ENCODE data around the gene FAM107B.
A peak's percentile ranks its signal among the peaks of the same experiment; 100 is the strongest.
"Not testable (repeated sequence)": the region's sequence is repeated elsewhere in the genome, so short reads cannot be mapped to it uniquely, and the experiment has no call there.

Gene FAM107B

GRCh38 chr10:14664345-14664744, 110.4 kb downstream of the FAM107B start:
- DNase-seq (ENCODE audit: low read depth), result no peak

DNA sequence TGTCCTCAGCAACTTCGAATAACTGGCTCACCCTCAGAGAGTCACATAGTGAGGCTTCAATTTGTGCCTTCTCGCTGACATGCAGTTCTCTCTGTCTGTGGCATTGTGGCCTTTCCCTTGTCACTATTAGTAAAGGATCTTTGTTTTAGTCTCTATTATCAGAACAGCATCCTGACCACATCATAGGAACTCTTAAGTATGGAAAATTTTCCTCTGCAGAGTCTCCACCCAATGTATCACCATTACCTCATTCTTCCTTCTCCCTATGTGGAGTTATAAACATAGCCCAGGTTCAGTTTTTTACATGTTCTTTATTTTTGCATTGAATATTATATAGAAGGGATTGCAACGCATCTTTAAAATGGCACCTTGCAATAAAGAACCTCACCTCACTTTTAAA, 112.9 kb downstream of the FAM107B start:
- no peak for DNase-seq (ENCODE audit: low read depth)

DNA sequence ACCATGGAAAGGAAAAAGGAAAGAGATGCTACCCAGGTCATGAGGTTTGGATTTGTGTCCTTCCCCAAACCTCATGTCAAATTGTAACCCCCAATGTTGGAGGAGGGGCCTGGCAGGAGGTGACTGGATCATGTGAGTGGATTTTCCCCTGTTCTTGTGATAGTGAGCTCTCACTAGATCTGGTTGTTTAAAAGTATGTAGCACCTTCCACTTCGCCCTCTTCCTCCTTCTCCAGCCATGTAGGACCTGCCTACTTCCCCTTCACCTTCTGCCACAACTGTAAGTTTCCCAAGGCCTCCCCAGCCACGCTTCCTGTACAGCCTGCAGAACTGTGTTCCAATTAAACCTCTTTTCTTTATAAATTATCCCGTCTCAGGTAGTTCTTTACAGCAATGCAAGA, 113.9 kb downstream of the FAM107B start:
- DNase-seq (ENCODE audit: low read depth), result no peak

DNA sequence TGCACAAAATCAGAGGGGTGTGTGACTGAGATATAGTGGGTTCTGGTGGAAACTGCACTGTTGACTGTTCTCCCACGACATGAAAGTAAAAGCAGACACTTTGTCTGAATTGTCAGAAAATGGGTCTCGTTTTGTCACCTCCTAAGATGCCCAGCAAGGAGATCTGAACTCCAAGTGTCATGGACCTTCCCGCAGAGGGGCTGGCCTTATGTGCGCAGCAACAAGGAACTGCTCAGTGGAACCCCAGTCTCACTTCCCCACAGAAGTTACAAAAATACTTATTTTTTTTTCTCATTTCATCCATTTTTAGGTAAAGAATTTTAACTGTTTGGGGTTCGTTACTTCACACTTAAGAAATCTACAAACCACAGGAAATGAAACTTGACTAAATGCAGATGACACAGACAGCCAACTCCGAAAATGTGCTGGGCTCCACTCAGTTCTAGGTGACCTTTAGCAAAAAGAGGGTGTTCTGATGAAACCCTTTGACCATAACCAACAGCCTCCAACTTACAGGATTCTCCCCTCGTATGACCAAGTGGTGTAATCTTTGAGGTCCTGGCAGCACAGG, 115.0 kb downstream of the FAM107B start:
- peak; percentile 22 for DNase-seq (ENCODE audit: low read depth)

GRCh38 chr10:14659137-14659536, 115.6 kb downstream of the FAM107B start:
- not testable (repeated sequence) for DNase-seq (ENCODE audit: low read depth)

GRCh38 chr10:14658331-14659127, 116.2 kb downstream of the FAM107B start:
- DNase-seq (ENCODE audit: low read depth), result no peak

DNA sequence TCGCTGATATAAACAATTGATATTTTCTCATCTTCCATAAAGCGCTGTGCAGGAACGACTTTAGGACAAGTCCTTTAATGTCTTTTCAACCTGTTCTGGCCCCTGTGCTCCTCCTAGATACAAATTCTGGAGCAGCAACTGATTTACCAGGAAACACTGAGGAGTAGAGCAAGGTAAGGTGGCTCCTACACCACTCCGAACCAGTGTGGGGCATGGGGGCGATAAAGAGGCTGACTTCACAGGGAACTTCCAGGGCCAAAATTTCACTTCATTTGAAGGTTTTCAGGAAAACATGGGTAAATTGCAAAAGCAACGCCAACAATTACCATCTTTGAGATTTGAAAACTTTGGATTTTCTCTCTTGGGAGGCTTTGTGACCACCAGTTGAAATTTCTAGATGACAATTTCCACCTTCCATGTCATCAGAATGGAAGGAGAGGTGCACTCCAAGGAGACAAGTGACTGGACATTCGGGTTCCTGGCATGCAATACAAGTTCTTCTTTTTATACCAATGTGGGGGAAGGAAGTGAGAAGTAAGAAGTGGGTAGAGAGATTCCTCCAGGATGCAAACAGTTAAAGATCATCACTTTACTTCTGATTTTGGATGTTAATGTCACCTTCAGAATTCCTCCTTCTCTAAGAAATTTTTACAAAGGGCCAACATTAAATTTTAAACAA, 118.5 kb downstream of the FAM107B start:
- no peak for DNase-seq (ENCODE audit: low read depth)

GRCh38 chr10:14654821-14655382, 119.8 kb downstream of the FAM107B start:
- no peak for DNase-seq (ENCODE audit: low read depth)

GRCh38 chr10:14653271-14654161, 121.2 kb downstream of the FAM107B start:
- DNase-seq (ENCODE audit: low read depth), result no peak

GRCh38 chr10:14652816-14653215, 121.9 kb downstream of the FAM107B start:
- no peak for DNase-seq (ENCODE audit: low read depth)

GRCh38 chr10:14652067-14652466, 122.6 kb downstream of the FAM107B start:
- DNase-seq (ENCODE audit: low read depth), result no peak

DNA sequence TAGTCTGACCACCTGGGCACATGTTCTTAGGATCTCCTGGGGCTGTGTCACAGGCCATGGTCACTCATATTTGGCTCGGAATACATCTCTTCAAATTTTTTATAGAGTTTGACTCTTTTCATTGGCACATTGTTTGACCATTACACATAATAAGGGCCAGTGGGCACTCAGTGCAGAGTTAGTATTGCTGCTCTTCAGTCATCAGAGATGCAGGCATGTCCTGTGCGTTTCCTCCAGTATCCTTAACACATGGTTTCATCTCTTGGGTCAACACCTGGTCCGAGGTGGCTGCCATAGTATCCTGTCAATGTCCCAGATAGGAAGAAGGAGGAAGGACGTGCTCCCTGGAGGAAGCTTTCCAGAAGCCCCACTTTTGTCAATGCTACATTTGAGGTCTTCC, 125.0 kb downstream of the FAM107B start:
- DNase-seq (ENCODE audit: low read depth), result no peak

- no peak for DNase-seq (ENCODE audit: low read depth)
Measured at GRCh38 chr10:14648946-14649345, 125.8 kb downstream of the FAM107B start.

DNA sequence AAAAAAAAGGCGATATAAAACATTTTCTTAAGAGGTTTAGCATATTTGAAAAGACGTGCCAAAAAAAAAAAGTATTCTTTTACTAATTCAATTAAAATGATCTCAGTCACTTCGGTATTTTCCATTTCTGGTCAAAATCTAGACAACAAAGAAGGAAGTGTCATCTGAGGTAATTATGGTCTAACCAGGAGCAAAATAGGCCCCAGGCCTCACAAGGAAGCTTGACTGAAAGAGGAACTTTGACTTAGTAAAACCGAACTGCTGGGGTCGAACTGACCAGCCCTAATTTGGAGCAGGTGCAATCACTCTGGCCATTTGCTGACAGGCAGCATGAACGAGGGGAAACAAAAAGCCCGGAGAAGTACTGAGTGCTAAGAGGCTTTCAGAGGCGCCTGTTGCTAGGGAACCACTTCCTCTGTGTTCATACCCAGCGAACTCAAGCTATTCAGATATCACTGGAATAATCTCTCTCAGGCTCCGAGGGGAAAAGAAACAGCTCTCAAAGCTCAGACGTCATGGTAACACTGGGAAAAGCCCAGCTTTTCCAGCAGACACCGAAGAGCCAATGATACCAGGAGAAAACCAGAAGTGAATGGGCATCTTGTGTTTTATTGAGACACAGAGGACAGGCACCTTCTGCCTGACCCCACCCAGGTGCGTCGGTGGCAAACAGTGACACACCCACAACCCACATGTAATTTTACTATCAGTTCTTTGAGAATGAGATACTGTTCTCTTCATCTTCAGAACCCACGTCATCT, 126.5 kb downstream of the FAM107B start:
- DNase-seq (ENCODE audit: low read depth), result peak; percentile 36

DNA sequence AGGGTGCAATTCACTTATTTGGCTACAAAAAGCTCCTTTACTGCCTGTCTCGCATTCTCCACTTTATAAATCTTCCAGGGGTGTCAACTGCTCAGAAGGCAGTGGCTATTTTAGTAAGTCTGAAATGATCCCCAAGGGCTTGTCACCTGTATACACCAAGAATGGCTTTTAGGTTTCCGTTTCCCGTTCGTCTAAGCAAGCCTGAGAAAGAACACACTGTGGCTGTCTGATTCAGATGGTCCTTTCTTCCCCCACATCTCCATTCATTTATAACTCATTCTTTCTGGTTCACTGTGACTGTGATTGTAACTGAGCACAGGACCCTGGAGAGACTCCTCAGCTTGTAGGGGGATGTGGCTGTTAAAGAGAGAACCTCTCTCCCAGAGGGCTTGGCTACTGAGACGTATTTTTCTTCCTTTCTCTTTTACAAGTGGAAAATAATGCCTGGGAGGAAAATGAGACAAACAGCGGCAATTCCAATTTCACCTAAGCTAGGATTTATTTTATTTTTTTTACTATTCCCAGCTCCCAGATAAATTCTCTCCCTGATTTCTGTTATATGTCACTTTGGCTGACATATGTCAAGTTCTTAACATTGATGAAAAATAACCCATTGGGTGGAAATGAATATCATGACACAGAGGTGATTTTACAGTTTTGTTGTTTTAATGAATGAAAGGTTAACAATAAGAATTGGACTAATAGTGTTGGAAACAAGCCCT, 129.3 kb downstream of the FAM107B start:
- no peak for DNase-seq (ENCODE audit: low read depth)

- DNase-seq (ENCODE audit: low read depth), result no peak
Measured at GRCh38 chr10:14639637-14640036, 135.1 kb downstream of the FAM107B start.

- no peak for DNase-seq (ENCODE audit: low read depth)
Measured at GRCh38 chr10:14635043-14635710, 139.5 kb downstream of the FAM107B start.

- not testable (repeated sequence) for DNase-seq (ENCODE audit: low read depth)
Measured at GRCh38 chr10:14634572-14634971, 140.1 kb downstream of the FAM107B start.

GRCh38 chr10:14625765-14626525, 148.8 kb downstream of the FAM107B start:
- no peak for DNase-seq (ENCODE audit: low read depth)
